ENCODE data around the gene GMPS. TPM values are rescaled to one million over a fixed set of nuclear protein-coding genes. Genes with fewer than 3 reads are reported as not detected.

The GMPS gene
- total RNA-seq, 1 donor from 2014 or later: 23.4 TPM

Other genes starting within 250 kb of the GMPS start
- gene PLCH1, start 125.6 kb upstream of the GMPS start, total RNA-seq: 2.0 TPM
- gene C3orf33, start 64.4 kb upstream of the GMPS start, total RNA-seq: 3.7 TPM
- gene SLC33A1, start 16.2 kb upstream of the GMPS start, total RNA-seq: 17.7 TPM
- gene KCNAB1, start 249.9 kb downstream of the GMPS start, total RNA-seq: 6.3 TPM

Data from skin of body (tissue), 1 donor.